Thyroid gland (tissue), 4 donors: Measurements from ENCODE around the gene LDB2.
"Not testable (repeated sequence)": the region's sequence is repeated elsewhere in the genome, so short reads cannot be mapped to it uniquely, and the experiment has no call there.

Source experiments
- CTCF ChIP-seq, 6 experiments: fragments of 200-600 bp in 3 of 6; fragments of 450-650 bp in 3 of 6; sonication (generic) in 3 of 6; IDR thresholded peaks; one replicate each; pipeline ENCODE4 v1.5.1; 2016 to 2019; ENCODE audit warnings: antibody characterized with exemption in 6 of 6, mild to moderate bottlenecking in 2 of 6, inconsistent platforms in 1 of 6, moderate library complexity in 1 of 6
- POLR2A ChIP-seq, 2 donors: fragments of 450-650 bp; IDR thresholded peaks; one replicate each; pipeline ENCODE4 v1.6.1; 2017; ENCODE audit warnings: antibody characterized with exemption in 2 of 2, mild to moderate bottlenecking in 2 of 2, moderate library complexity in 1 of 2

GRCh38 chr4:16557316-16557715 lies 341.1 kb downstream of the LDB2 start:
- not testable (repeated sequence) for TF ChIP-seq CTCF, POLR2A (IDR thresholded peaks at IDR 0.05)
